ENCODE measurements around the gene PCSK5. TPM values are rescaled to one million over a fixed set of nuclear protein-coding genes. Genes with fewer than 3 reads are reported as not detected.

The PCSK5 gene
- polyA plus RNA-seq, 3 donors = 4.8 to 13.0 (median 7.1) TPM

GRCh38 chr9:76037587-76038225, 147.2 kb downstream of the PCSK5 start:
- H3K27ac Mint-ChIP-seq = no peak overlapping the region
- H4K20me1 ChIP-seq (ENCODE audit: insufficient read depth, low read length) = no peaks in the 10 kb centered on the region
- no peaks in the 10 kb centered on the region for H3K4me1 Mint-ChIP-seq
- no peaks in the 10 kb centered on the region for H3K79me2 ChIP-seq (ENCODE audit: insufficient read depth, low read length)
- H3K36me3 Mint-ChIP-seq = peaks cover 29 to 46% of the 10 kb centered on the region in 2 donors
- no peak for TF ChIP-seq CTCF (IDR thresholded peaks at IDR 0.05)
- no peaks in the 10 kb centered on the region for H3K9me3 ChIP-seq (replicated peaks in 1 of 2; ENCODE audit: control insufficient read depth in 1 of 2, insufficient read depth in 1 of 2, low read length in 2 of 2)
- 92% methylated on average over 2 of the region's 9 CpGs for WGBS (ENCODE audit: insufficient coverage)
- H3K27me3 ChIP-seq (ENCODE audit: control insufficient read depth in 2 of 2, insufficient read depth in 2 of 2, low read length in 2 of 2) = no peaks in the 10 kb centered on the region
- no peak overlapping the region for H2AFZ ChIP-seq (ENCODE audit: insufficient read depth, low read depth, low read length, poor library complexity, severe bottlenecking)
- no peak overlapping the region for H3K27ac ChIP-seq (ENCODE audit: low read depth in 1 of 2, low read length in 2 of 2)
- no peak overlapping the region for H3K9ac ChIP-seq (ENCODE audit: insufficient read depth, low read length, poor library complexity, severe bottlenecking)
- no peak overlapping the region for H3K4me2 ChIP-seq (replicated peaks; ENCODE audit: extremely low read depth, low read length, poor library complexity, severe bottlenecking)
- H3K27me3 Mint-ChIP-seq (ENCODE audit: low read depth in 3 of 3) = peaks cover 0 to 1% (median 1%) of the 10 kb centered on the region in 3 donors
- H3K4me3 Mint-ChIP-seq = no peak overlapping the region
- H3K9me3 Mint-ChIP-seq = peaks cover 0 to 3% (median 0%) of the 10 kb centered on the region in 7 donors
- DNase-seq = no peak
- peaks cover 0 to 25% of the 10 kb centered on the region in 2 donors for H3K36me3 ChIP-seq (replicated peaks in 1 of 2; ENCODE audit: control insufficient read depth in 1 of 2, insufficient read depth in 2 of 2, low read length in 2 of 2)
- no peaks in the 10 kb centered on the region for H3K4me1 ChIP-seq (ENCODE audit: control insufficient read depth in 1 of 2, insufficient read depth in 2 of 2, low read length in 2 of 2)
- intact Hi-C loops (cut with micrococcal nuclease) = no loop called here
- no peak overlapping the region for H3K4me3 ChIP-seq (replicated peaks in 1 of 3; ENCODE audit: low read depth in 2 of 3, low read length in 3 of 3)

GRCh38 chr9:76038431-76038830, 148.0 kb downstream of the PCSK5 start:
- H3K79me2 ChIP-seq (ENCODE audit: insufficient read depth, low read length) = no peaks in the 10 kb centered on the region
- Mint-ChIP-seq H3K4me1 (no peaks in the 10 kb centered on the region), H3K27ac (no peak overlapping the region), H3K36me3 (peaks cover 29 to 47% of the 10 kb centered on the region in 2 donors), H3K27me3 (ENCODE audit: low read depth in 3 of 3) (peaks cover 0 to 1% (median 1%) of the 10 kb centered on the region in 3 donors), H3K4me3 (no peak overlapping the region), H3K9me3 (peaks cover 0 to 9% (median 0%) of the 10 kb centered on the region in 7 donors)
- H3K36me3 ChIP-seq (replicated peaks in 1 of 2; ENCODE audit: control insufficient read depth in 1 of 2, insufficient read depth in 2 of 2, low read length in 2 of 2) = peaks cover 0 to 26% of the 10 kb centered on the region in 2 donors
- H3K9ac ChIP-seq (ENCODE audit: insufficient read depth, low read length, poor library complexity, severe bottlenecking) = no peak overlapping the region
- H3K4me2 ChIP-seq (replicated peaks; ENCODE audit: extremely low read depth, low read length, poor library complexity, severe bottlenecking) = no peak overlapping the region
- no peak overlapping the region for H3K27ac ChIP-seq (ENCODE audit: low read depth in 1 of 2, low read length in 2 of 2)
- no peaks in the 10 kb centered on the region for H4K20me1 ChIP-seq (ENCODE audit: insufficient read depth, low read length)
- no peak for TF ChIP-seq CTCF (IDR thresholded peaks at IDR 0.05)
- intact Hi-C loops (cut with micrococcal nuclease) = no loop called here
- no peak overlapping the region for H3K4me3 ChIP-seq (replicated peaks in 1 of 3; ENCODE audit: low read depth in 2 of 3, low read length in 3 of 3)
- H3K4me1 ChIP-seq (ENCODE audit: control insufficient read depth in 1 of 2, insufficient read depth in 2 of 2, low read length in 2 of 2) = no peaks in the 10 kb centered on the region
- H3K9me3 ChIP-seq (replicated peaks in 1 of 2; ENCODE audit: control insufficient read depth in 1 of 2, insufficient read depth in 1 of 2, low read length in 2 of 2) = no peaks in the 10 kb centered on the region
- H2AFZ ChIP-seq (ENCODE audit: insufficient read depth, low read depth, low read length, poor library complexity, severe bottlenecking) = no peak overlapping the region
- DNase-seq = no peak
- WGBS (ENCODE audit: insufficient coverage) = no CpG with 5 or more reads among the region's 2 CpGs
- H3K27me3 ChIP-seq (ENCODE audit: control insufficient read depth in 2 of 2, insufficient read depth in 2 of 2, low read length in 2 of 2) = no peaks in the 10 kb centered on the region
